Measurements from ENCODE around the gene LHFPL5. TPM values are rescaled to one million over a fixed set of nuclear protein-coding genes. Genes with fewer than 3 reads are reported as not detected.

Gene LHFPL5
- total and polyA plus RNA-seq, 2 of the 13 experiments (the other 11 are each of a cell fraction or from before 2014, with no cell fraction given), result 0.03 TPM; not detected in 1

DNA sequence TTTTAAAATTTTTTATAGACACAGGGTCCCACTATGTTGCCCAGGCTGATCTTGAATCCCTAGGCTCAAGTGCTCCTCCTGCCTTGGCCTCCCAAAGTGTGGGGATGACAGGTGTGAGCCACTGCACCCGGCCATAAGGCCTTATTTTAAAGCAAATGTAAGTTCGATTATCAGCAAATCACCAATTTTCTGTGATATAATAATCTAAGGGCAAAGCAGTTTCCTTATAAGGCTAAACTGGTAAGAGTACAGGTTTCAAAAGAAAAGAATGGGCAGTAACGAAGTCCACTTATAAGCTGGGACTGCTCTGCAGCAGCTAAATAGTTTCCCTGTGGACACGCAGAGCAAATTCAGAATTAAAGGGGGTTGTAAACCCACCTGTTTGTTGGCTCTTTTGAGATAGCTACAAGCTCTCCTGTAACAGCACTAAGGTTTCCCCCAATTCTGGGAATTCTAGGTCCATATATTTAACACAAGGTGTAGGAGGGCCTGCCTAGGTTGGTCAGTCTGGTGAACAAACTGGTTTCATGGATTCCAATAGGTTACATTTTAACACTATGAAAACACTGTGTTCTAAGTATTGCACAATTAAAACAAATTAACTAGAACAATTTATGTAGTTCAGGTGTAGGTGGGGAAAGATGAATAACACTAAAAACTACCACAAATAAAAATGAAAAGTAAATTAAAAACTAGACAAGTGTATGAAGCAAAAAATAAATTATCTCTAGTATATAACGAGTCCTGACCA, 26.3 kb downstream of the LHFPL5 start (continued):
- TF ChIP-seq, protein P1, sequence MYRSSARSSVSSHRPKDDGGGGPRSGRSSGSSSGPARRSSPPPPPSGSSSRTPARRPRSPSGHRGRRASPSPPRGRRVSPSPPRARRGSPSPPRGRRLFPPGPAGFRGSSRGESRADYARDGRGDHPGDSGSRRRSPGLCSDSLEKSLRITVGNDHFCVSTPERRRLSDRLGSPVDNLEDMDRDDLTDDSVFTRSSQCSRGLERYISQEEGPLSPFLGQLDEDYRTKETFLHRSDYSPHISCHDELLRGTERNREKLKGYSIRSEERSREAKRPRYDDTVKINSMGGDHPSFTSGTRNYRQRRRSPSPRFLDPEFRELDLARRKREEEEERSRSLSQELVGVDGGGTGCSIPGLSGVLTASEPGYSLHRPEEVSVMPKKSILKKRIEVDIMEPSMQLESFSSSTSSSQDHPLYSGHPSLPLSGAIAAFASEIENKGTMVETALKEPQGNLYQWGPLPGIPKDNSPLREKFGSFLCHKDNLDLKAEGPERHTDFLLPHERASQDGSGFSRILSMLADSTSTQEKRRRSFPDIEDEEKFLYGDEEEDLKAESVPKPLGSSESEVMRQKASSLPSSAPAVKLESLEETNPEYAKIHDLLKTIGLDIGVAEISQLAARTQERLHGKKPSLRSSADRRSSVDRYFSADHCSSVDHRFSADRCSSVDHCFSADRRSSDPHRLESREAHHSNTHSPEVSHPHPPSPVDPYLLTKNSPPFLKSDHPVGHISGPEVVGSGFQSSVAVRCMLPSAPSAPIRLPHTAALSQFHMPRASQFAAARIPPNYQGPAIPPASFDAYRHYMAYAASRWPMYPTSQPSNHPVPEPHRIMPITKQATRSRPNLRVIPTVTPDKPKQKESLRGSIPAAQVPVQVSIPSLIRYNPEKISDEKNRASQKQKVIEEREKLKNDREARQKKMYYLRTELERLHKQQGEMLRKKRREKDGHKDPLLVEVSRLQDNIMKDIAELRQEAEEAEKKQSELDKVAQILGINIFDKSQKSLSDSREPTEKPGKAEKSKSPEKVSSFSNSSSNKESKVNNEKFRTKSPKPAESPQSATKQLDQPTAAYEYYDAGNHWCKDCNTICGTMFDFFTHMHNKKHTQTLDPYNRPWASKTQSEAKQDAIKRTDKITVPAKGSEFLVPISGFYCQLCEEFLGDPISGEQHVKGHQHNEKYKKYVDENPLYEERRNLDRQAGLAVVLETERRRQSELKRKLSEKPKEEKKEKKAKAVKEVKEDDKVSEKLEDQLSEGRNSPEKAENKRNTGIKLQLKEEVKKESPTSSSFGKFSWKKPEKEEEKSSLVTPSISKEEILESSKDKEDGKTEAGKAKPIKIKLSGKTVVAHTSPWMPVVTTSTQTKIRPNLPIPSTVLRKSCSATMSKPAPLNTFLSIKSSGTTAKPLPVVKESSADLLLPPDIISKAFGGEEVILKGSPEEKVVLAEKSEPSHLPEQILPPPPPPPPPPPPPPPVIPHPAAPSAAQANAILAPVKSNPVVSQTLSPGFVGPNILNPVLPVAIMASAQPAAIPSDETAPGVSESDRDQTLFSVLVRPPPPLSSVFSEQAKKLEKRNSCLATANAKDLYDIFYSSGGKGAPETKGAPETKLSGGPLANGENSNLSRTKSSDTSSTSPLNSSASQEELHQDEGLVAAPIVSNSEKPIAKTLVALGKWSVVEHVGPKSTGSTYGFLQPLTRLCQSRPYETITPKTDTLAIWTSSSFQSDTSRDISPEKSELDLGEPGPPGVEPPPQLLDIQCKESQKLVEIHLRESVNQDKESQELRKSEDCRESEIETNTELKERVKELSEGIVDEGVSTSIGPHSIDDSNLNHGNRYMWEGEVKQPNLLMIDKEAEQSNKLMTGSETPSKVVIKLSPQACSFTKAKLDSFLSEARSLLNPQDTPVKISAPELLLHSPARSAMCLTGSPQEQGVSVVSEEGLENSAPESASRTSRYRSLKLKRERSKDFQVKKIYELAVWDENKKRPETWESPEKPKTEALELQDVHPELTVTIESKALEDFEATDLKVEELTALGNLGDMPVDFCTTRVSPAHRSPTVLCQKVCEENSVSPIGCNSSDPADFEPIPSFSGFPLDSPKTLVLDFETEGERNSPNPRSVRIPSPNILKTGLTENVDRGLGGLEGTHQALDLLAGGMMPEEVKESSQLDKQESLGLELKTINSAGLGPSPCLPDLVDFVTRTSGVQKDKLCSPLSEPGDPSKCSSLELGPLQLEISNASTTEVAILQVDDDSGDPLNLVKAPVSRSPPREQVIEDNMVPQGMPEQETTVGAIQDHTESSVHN (CRISPR knock-in tag; IDR thresholded peaks at IDR 0.05), result no peak
- TF ChIP-seq PAWR (CRISPR knock-in tag; IDR thresholded peaks at IDR 0.05; ENCODE audit: borderline replicate concordance) (no peak), MAFK (conservative IDR thresholded peaks at IDR 0.05 in 1 of 2, IDR thresholded peaks at IDR 0.05 in 1 of 2; ENCODE audit: low read length in 2 of 2) (no peak), SOX5 (CRISPR knock-in tag; IDR thresholded peaks at IDR 0.05; ENCODE audit: borderline replicate concordance) (peak; percentile 20; the same call in 1 of the 2 replicates), ATF7-NPFF (CRISPR knock-in tag; IDR thresholded peaks at IDR 0.05; ENCODE audit: low read depth) (no peak), NFIC (IDR thresholded peaks at IDR 0.05; ENCODE audit: low read length) (no peak), ZSCAN21 (CRISPR knock-in tag; IDR thresholded peaks at IDR 0.05; ENCODE audit: borderline replicate concordance) (no peak), ZNF484 (CRISPR knock-in tag; IDR thresholded peaks at IDR 0.05; ENCODE audit: borderline replicate concordance, low read depth) (no peak), FOXC1 (CRISPR knock-in tag; IDR thresholded peaks at IDR 0.05; ENCODE audit: borderline replicate concordance) (no peak), RARG (CRISPR knock-in tag; IDR thresholded peaks at IDR 0.05; ENCODE audit: low read depth) (no peak), MIER3 (CRISPR knock-in tag; IDR thresholded peaks at IDR 0.05; ENCODE audit: borderline replicate concordance) (no peak), JARID2 (CRISPR knock-in tag; IDR thresholded peaks at IDR 0.05; ENCODE audit: insufficient replicate concordance) (no peak), NR2F1 (CRISPR knock-in tag; IDR thresholded peaks at IDR 0.05) (no peak), POLR2AphosphoS2 (IDR thresholded peaks at IDR 0.05; ENCODE audit: low read depth, low read length) (peak; percentile 76; the same call in 1 of the 2 replicates), RFX5 (IDR thresholded peaks at IDR 0.05; ENCODE audit: low read depth, low read length) (no peak), MAFG (CRISPR knock-in tag; IDR thresholded peaks at IDR 0.05) (no peak), ZNF768 (CRISPR knock-in tag; IDR thresholded peaks at IDR 0.05) (no peak), ZC3H13 (CRISPR knock-in tag; IDR thresholded peaks at IDR 0.05) (0 out of 2 replicates have a peak, but pooled peaks have one; percentile 51), ZFP90 (CRISPR knock-in tag; IDR thresholded peaks at IDR 0.05; ENCODE audit: borderline replicate concordance) (0 out of 2 replicates have a peak, but pooled peaks have one; percentile 33)
- TF ChIP-seq, protein P2, sequence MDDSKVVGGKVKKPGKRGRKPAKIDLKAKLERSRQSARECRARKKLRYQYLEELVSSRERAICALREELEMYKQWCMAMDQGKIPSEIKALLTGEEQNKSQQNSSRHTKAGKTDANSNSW (CRISPR knock-in tag; IDR thresholded peaks at IDR 0.05; ENCODE audit: borderline replicate concordance), result no peak
- TF ChIP-seq, protein P3, sequence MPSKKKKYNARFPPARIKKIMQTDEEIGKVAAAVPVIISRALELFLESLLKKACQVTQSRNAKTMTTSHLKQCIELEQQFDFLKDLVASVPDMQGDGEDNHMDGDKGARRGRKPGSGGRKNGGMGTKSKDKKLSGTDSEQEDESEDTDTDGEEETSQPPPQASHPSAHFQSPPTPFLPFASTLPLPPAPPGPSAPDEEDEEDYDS (CRISPR knock-in tag; IDR thresholded peaks at IDR 0.05), result no peak
